Measurements from ENCODE around the gene NPHP1. TPM values are rescaled to one million over a fixed set of nuclear protein-coding genes. Genes with fewer than 3 reads are reported as not detected.
"Not testable (repeated sequence)": the region's sequence is repeated elsewhere in the genome, so short reads cannot be mapped to it uniquely, and the experiment has no call there.

NPHP1 gene
- polyA plus RNA-seq, 4 donors: 12.2 to 23.1 (median 18.4) TPM

DNA sequence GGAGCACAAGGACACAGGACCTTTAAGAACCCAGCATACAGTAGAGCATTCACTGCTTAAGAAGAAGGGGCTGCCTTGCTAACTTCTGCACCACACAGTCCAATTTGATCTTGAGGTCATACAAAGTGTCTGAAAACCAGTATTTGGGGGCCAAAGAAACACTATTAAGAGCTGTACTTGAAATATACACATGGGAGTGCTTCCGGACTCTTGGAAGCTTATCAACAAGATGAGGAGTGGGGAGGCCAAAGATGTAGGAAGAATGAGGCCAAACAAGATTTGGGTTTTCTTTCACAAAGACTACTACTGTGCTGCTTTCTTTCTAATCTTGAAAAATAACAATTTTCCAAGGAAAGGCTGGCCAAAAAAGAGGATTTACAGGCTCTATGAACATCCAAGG lies 64.4 kb downstream of the NPHP1 start:
- DNase-seq (ENCODE audit: low read depth in 4 of 4, low spot score in 2 of 4): no peak

DNA sequence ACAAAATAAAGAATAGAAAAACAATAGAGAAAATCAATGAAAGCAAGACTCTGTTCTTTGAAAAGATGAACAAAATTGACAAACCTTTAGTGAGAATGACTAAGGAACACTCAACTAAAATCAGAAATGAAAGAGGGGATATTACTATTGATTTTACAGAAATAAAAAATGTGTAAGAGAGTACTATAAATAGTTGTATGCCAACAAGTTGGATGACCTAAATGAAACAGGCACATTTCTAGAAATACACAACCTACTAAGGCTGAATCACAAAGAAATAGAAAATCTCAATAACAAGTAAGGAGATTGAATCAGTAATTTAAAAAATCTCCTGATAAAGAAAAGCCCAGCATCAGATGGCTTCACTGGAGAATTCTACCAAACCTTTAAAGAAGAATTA lies 70.8 kb downstream of the NPHP1 start:
- no peak for DNase-seq (ENCODE audit: low read depth in 4 of 4, low spot score in 2 of 4)

DNA sequence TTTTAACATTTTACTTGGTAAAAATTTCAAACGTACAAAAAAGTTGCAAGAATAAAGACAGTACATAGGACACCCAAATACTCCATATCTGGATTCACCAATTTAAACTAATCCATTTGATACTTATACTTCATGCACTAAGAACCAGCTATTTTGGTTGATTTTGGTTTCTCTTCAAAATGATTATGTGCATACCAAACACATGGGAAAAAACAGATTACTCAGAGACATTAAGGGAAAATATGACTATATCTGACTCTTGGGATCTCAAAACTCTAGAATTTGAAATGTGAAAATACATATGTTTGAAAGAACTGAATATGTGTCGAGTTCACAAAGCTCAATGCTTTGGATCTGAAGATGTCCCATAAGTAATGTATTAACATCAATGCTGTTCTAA lies 73.6 kb downstream of the NPHP1 start:
- DNase-seq (ENCODE audit: low read depth in 4 of 4, low spot score in 2 of 4): no peak

DNA sequence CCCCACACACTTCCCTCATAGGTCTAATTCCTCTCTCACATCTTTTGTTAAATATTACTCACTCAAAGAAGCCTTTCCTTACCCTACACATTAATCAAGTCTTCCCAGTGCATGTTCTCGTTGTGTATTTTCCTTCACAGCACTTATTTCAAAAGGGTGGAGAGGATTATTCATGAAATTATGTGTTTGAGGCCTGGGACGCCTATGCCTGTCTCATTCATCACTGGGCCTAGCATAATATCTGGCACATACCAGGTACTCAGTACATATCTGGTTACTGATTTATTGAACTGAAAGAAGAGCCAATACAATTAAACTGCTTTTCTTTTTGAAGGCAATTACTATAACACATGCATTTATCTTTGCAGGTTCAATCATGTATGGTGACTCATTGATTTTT lies 74.1 kb downstream of the NPHP1 start:
- no peak for DNase-seq (ENCODE audit: low read depth in 4 of 4, low spot score in 2 of 4)

DNA sequence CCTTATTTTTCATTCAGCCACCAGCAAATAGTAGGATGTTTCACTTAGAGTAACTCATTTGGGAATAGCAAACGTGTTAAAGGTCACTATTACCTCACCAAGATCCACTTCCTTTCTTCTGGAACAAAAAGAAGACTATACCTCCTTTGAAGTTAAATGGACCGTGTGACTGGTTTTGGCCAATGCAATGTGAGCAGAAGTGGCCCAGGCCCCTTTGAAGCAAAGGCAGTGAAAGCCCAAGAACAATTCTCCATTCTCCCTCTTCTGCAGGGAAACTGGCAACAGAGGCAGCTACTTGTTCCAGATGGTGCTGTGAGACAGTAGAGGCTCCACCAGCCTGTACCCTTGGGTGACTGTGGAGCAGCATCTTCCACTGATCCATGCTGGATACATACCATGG lies 77.9 kb downstream of the NPHP1 start:
- no peak for DNase-seq (ENCODE audit: low read depth in 4 of 4, low spot score in 2 of 4)

DNA sequence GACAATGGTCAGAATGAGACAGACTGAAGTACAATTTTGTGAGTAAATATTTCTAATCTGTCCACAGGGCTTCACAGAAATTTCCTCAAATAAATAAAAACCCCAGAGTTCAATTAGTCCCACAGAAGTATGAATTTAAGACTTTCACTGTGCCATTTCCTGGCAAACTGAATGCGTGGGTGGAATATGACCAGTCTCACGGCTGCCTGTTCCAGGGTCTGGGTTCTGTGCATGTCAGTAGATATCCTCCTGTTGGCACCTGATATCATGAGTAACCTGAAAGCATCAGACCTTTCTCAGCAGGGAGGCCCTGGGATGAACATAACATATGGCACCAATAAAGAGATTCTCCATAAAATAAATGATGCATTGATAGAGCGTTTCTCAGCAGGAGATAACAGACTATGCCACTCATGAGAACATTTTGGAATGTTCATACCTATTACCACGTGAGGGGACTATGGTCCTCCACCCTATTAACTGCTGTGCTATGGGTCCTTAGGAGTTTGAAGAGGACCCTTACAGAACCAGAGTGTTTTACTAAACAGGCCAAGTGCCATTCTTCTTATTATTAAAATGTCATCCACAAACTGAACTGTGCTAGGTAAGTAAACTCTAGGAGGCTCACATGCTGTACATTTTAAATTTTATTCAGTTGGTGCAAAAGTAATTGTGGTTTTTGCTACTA lies 78.6 kb downstream of the NPHP1 start:
- no peak for DNase-seq (ENCODE audit: low read depth in 4 of 4, low spot score in 2 of 4)

DNA sequence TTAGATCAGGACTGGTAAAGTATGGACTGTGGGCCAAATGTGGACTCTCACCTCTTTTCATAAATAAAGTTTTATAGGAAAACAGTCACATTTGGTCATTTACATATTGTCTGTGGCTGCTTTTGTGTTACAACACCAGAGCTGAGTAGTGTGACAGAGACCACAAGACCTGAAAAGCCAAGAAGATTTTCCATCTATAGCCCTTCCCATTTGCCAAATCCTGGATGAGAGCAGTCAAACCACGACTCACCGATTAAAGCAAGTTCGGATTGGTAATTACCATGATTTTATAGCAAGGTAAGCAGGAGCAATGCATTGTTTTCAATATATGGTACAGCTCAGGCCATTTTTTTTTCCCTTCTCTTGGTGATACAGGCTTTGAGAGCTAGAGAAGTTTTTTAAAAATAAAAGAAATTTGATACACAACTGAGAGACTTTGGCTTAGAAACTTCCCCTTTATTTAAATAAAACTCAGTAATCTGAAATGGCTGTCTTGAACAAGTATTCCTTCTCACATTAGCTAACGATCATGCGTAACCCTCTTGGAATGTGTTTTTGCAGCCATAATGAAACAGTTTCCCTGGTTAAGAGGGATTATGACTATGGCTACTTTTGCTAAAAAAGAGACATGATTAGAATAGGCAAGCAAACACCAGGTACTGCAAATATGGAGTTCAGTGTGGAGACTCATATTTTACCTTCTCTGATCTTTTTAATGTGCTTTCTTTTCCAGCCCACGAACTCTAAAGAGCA lies 79.7 kb downstream of the NPHP1 start:
- DNase-seq (ENCODE audit: low read depth in 4 of 4, low spot score in 2 of 4): no peak

DNA sequence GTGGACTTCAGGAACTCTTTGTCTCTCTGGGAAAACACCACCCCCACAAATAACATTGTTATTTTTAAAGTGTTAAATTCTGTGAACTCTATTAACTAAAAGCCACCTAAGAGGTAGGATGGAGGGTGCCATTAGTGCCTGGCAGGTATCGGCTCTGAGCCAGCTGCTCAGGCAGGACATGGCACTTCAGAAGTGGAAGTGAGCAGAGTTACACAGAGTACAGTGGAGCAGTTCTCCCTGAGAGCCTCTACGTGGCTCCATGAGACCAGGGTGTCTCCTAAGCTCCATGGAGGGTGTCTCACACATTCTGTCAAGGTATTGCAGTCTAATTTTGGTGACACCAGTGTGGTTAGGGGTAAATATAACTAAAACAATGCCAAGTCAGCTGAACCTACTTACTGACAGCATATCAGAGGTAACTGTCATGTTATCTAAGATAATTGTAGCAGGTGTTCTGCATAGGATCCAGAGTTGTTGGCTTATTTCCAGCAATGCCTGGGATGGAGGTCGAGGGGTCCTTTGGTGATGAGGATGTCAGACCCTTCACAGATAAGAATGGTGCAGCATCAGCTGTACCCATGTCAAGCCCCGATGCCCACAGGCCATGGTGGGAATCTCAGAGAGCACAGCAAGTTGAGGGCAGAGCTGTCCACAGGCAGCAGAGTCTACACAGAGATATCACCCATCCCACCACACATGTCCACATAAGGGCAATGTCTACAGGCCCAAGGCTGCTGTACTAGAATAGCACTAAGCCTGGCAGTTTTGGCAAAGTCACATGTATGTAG lies 80.6 kb downstream of the NPHP1 start:
- no peak for DNase-seq (ENCODE audit: low read depth in 4 of 4, low spot score in 2 of 4)

DNA sequence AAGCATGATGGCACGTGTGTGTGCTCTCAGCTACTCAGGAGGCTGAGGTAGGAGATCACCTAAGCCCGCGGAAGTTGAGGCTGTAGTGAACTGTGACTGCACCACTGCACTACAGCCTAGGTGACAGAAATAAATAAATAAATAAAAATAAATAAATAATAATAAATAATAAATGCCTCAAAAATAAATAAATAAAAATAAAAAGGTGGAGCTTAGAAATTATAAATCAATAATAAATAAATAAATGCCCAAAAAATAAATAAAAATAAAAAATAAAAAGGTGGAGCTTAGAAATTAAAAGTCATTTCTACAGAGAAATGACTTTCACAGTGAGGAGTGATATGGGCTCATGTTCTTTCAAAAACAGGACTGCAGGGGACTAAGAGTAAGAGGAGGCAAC lies 83.2 kb downstream of the NPHP1 start:
- DNase-seq (ENCODE audit: low read depth in 4 of 4, low spot score in 2 of 4): no peak

DNA sequence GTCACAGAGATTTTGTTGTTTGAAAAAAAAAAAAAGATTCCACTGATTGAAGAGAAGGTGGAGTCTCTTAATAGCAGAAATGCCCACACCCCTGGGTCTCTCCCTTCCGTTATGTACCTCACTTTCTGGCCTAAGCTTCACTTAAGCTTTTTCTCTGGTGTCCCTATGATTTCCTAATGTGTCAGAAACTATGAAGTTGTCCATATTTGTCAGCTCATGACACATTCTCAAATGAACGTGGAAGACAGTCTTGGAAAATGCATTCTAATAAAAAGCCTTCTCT lies 83.8 kb downstream of the NPHP1 start:
- no peak for DNase-seq (ENCODE audit: low read depth in 4 of 4, low spot score in 2 of 4)

DNA sequence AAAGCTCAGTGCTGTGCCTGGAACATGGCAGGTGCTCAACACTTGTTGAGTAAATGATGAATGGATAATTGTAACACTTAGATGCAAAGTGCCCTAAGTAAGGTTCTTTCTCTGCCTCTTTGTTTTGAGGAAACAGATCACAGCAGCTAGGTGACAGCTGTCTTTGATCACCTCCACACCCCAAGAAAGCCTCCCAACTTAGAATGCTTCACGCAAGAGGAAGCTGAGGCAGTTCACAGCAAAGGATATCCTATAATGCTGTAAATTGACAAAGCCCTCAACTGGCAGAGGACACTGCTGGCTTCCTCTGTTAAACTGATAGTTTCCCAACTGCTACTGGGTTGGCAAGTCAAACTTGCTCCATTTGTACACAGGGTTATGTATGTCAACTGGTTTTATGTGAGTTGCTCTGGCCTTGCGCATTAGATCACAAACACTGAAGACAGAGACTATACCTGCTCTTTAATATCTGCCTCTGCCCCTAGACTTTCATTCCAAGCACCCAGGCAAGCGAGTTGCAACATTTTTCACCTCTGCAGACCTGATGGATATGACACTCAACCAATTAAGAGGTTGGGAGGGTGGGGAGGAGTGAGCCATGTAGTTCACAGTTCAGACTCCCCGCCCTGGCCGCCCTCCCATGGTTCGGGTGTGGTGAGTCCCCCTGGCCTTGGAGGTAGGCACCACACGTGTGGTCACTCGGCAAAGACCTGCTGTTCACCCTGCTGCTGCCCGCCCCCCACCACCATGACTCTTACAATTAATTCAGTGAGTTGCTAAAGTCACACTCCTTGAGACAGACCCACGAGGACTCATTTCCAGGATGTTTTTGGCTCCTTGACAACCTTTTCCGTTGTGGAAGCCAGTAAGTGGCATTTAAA lies 84.4 kb downstream of the NPHP1 start:
- DNase-seq (ENCODE audit: low read depth in 4 of 4, low spot score in 2 of 4): no peak

DNA sequence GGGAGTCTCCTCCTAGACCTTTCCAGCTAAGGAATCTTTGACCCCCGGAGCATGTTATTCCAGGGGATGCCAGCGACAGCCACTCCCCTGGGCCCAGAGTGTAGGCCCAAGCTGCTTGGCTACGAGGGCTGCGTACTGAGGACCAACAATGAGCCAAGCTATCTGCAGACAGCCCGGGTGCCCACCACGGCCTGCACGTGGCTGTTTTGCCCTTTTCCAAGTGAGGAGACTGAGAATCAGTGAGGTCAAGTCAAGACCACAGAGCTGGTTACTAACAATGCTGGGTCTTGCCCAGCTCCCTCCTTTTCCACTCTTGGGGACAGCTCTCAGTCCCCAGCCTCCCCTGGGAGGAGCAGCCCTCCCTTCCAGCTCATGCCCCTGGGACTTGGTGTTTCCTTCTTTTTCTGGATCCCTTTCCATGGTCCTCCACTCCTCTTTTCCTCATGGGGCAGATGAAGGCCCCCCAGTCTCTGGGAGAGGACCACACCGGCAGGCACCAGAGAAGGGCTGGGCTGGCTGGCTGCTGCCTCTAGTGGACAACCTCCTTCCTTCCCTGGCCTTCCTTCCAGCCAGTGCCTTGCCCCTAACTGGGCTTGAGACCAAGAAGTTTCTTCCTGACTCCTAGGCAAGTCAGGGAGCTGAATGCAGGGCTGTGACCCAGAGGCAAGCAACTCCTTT lies 88.6 kb downstream of the NPHP1 start:
- no peak for DNase-seq (ENCODE audit: low read depth in 4 of 4, low spot score in 2 of 4)

DNA sequence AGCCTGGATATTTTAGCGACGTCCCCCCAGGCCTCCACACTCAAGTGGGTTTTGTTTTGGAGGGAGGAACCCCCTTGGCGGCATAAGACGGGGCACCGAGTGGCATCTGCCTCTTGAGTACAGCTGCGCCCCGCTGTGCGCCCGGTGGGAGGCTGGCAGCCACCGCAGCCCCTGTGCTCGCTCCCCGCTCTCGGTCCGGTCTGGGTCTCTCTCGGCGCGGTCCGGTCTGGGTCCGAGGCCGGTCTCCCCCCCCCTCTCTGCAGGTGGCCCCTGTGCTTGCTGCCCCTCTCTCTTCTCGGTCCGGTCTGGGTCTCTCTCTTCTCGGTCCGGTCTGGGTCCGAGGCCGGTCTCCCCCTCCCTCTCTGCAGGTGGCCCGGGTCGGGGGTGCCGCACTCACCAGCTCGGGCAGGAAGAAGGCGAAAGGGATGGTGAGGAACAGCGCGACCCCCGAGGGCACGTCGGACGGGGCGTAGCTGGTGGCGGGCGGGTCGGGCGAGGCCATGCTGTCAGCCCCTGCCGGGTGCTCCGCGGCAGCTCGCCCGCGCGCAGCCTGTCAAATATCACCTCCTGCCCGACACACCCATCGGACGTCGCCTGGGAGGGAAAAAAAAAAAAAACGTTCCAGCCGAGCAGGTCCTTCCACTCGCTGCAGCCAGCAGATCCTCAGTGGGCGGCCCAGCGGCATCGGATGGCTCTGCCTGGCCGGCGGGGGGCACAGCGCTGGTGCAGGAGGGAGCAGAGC lies 89.4 kb downstream of the NPHP1 start, which contains the start of gene MALL:
MALL (minus strand) TSS at position 532 of the 742 bp plus-strand sequence; CDS start at position 502, 30 bp downstream.
- no peak for DNase-seq (ENCODE audit: low read depth in 4 of 4, low spot score in 2 of 4)

DNA sequence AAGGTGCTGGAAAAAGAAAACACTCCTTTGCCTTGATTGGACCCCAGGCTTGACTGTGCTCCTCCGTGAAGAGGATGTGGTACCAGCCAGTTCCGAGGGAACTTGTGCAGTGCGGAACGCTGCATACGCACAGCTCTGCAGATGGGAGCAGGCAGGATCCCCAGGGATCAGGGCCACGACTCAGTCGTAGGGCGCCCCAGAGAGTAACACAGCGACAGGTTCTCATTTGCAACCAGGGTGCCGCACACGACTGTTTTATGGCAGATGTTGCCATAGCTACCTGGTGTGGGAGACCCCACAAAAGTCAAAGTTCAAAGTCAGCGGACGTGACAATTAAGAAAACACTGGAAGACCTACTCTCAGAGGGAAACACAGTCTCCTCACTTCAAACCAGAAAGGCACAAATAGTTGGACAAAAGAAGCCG lies 90.0 kb downstream of the NPHP1 start:
- DNase-seq (ENCODE audit: low read depth in 4 of 4, low spot score in 2 of 4): no peak

DNA sequence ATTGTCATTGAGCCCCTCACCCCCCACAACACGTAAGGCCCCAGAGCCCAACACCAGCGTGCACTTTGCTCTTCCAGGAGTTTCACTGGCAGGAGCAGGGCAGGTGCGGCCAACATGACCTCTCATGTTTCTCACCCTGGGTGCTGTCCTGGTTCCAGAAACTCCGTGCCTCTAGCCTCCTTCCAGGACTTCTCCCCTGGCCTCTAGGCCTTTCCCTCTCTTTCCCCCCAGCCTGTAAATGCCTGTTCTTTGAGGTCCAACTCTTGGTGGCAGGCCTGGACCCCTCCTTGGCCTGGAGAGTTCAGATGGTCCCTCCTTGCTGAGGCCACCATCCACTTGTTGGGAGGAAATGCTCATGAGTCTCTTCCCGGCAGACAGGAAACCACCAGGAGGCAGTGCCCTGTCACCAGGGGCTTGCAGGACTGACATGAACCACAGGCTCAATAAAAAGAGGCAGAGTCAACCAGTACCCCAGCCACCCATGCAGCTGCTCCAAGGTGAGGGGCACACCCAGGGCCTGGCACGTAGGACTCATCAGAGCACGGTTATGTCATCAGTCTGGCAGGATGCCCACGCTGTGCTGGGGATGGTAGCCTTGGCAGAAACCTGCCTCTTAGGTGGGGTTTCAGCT lies 90.7 kb downstream of the NPHP1 start:
- no peak for DNase-seq (ENCODE audit: low read depth in 4 of 4, low spot score in 2 of 4)

DNA sequence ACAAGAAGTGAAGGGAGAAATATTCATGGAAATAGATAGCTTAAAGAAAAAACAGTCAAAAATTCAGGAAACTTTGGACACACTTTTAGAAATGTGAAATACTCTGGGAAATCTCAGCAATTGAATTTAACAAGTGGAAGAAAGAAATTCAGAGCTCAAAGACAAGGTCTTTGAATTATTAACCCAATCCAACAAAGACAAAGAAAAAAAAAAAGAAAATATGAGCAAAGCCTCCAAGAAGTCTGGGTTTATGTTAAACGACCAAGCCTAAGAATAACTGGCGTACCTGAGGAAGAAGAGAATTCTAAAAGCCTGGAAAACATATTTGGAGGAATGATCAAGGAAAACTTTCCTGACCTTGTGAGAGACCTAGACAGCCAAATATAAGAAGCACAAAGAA lies 96.5 kb downstream of the NPHP1 start:
- DNase-seq (ENCODE audit: low read depth in 4 of 4, low spot score in 2 of 4): not testable (repeated sequence)

DNA sequence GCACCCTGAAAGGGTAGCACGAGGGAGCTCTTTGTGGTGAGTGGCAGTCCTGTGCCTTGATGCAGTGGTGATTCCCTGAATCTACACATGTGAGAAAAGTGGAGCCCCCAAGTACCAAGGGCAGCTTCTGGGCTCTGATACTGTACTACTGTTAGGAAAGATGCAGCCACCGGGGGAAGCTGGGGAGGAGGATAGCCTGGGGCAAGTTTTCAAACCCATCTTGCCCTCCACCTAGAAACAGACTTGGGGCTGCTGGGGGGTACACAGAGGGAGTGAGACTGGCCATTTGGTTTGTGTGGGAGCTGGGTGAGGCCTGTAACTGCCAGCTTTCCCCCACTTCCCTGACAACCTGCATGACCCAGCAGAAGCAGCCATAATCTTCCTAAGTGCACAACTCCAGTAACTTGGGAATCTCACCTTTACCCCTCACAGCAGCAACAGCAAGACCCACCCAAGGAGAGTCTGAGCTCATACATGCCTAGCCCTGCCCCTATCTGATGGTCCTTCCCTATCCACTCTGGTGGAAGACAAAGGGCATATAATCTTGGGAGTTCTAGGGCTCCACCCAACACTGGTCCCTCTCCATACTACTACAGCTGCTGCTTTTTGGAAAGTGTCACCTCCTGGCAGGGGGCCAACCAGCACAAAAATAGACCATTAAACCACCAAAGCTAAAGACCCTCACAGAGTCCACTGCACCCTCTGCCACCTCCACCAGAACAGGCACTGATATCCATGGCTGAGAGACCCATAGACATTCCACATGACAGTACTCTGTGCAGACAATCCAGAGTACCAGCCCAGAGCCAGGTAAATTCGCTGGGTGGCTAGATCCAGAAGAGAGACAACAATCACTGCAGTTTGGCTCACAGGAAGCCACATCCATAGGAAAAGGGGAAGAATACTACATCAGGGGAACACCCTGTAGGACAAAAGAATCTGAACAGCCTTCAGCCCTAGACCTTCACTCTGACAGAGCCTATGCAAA lies 97.4 kb downstream of the NPHP1 start:
- no peak for DNase-seq (ENCODE audit: low read depth in 4 of 4, low spot score in 2 of 4)

DNA sequence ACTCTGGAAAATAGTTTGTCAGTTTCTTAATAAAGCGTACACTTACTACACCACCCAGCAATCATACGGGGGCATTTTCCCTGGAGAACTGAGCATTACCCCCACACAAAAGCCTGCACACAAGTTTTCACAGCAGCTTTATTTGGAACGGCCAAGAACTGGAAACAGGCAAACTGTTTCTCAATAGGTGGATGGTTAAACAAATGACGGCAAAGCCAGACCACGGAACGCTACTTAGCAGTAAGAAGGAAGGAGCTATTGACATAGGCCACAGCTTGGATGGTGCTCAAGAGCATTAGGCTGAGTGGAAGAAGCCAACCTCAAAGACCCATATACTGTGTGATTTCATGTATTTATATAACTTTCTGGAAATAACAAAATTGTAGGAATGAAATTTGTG lies 98.2 kb downstream of the NPHP1 start:
- no peak for DNase-seq (ENCODE audit: low read depth in 4 of 4, low spot score in 2 of 4)
